Heart right ventricle (tissue), 16 donors: ENCODE data around the gene ZNF750. TPM values are rescaled to one million over a fixed set of nuclear protein-coding genes. Genes with fewer than 3 reads are reported as not detected.

Experiments used
- ATAC-seq, 8 donors: fragments of 200-7000 bp; cut with Tn5 transposase; one replicate each; pipeline ENCODE4 v1.9.1; 2020; ENCODE audit warnings: mild to moderate bottlenecking in 8 of 8, moderate library complexity in 8 of 8, moderate number of reproducible peaks in 1 of 8
- DNase-seq, 2 donors: peaks; one replicate each; pipeline ENCODE4 v3.0.0-alpha.2; 2020
- H3K27ac ChIP-seq, 10 donors: fragments of 200-600 bp; sonication (generic) in 2 of 10; one replicate each; pipeline versions ENCODE4 v1.5.0 to v1.8.0; 2020 to 2022; ENCODE audit warnings: mild to moderate bottlenecking in 3 of 10
- H3K27me3 ChIP-seq, 7 donors: fragments of 200-600 bp; one replicate each; pipeline ENCODE4 v1.8.0; 2021 to 2022; ENCODE audit warnings: mild to moderate bottlenecking in 2 of 7
- H3K36me3 ChIP-seq, 9 donors: fragments of 200-600 bp; sonication (generic) in 1 of 9; one replicate each; pipeline versions ENCODE4 v1.5.0 to v1.8.0; 2020 to 2022; ENCODE audit warnings: mild to moderate bottlenecking in 2 of 9
- H3K4me1 ChIP-seq, 9 donors: fragments of 200-600 bp; sonication (generic) in 1 of 9; one replicate each; pipeline versions ENCODE4 v1.5.0 to v1.8.0; 2020 to 2022; ENCODE audit warnings: mild to moderate bottlenecking in 4 of 9
- H3K4me3 ChIP-seq, 10 donors: fragments of 200-600 bp; sonication (generic) in 2 of 10; one replicate each; pipeline versions ENCODE4 v1.5.0 to v1.8.0; 2020 to 2022; ENCODE audit warnings: mild to moderate bottlenecking in 7 of 10, moderate library complexity in 2 of 10
- H3K9me3 ChIP-seq, 11 donors: fragments of 200-600 bp in 10 of 11; sonication (generic) in 2 of 11; one replicate each; pipeline versions ENCODE4 v1.5.0 to v1.8.0; 2013 to 2022; ENCODE audit warnings: mild to moderate bottlenecking in 2 of 11, control low read depth in 1 of 11, moderate library complexity in 1 of 11
- CTCF ChIP-seq, 9 donors: fragments of 200-600 bp; sonication (generic) in 2 of 9; IDR thresholded peaks; one replicate each; pipeline versions ENCODE4 v1.5.0 to v1.8.0; 2021 to 2022; ENCODE audit warnings: antibody characterized with exemption in 9 of 9, mild to moderate bottlenecking in 5 of 9, moderate library complexity in 1 of 9
- WGBS, 2 donors: extraction: QIAGEN DNeasy Blood & Tissue Kit; methylation state at CpG; one replicate each; pipeline ENCODE4 v1.1.7; 2013; ENCODE audit warnings: inconsistent platforms in 1 of 2; 5-methylcytosine and 5-hydroxymethylcytosine counted together
- intact Hi-C, 10 donors: fragments of 100-400 bp; cut with DNase I; formaldehyde crosslinking; loops; one replicate each; pipeline versions ENCODE4 v1.11.1 to v1.14.2; 2022
- polyA plus RNA-seq, 2 donors: library from polyadenylated mRNA; stranded (reverse); fragments of 200-250 nt; gene quantifications; one replicate each; pipeline ENCODE4 v1.2.3, GENCODE V29; 2013
- total RNA-seq, 10 donors: library from RNA; stranded (reverse); fragmentation: NEBNext Ultra II Directional in 3 of 10; extraction: Animal tissue kit (Norgen Biotek cat#: 25700) in 3 of 10; gene quantifications; one replicate each; pipeline versions ENCODE4 v1.2.1 to v1.2.4, GENCODE V29; 2021 to 2023
- donor health status: Arrhythmogenic right ventricular cardiomyopathy.
- donor health status: ischemic (EF 13 %, LVEDD 7.1; RV severe dilation, severe dysfunction).
- donor health status: healthy with polysubstance abuse.
- donor health status: DM: no; HTN: yes; CAD: no.
- donor health status: DM: no; HTN: no; CAD: no.
- donor health status: ischemic (EF 25% LVEDD 6.9; RV normal size, moderate dysfunction).
- donor health status: ischemic (EF 25% LVEDD 5.7; RV mildly dilated, moderate dysfunction).
- donor health status: healthy.
- donor health status: DM: yes; HTN: yes; CAD: no.
- donor health status: Ischemic cardiomyopathy.
- donor health status: ischemic (EF 35%, LVEDD 5.7; RV mildly dilated, moderate dysfunction).
- donor health status: nonischemic (EF 11% LVEDD 7.7; RV severe dilation, severe dysfunction).
- donor health status: DM: yes; HTN: yes; CAD: no.
- donor health status: PGD.
- donor health status: ischemic (EF 29% LVEDD 5.4; RV normal size, mild dysfunction).
- donor health status: nonischemic (EF 23%, LVEDD 6.1; RV moderate dilation, normal function).

The ZNF750 gene
- total and polyA plus RNA-seq, 12 donors = 0.11 to 0.20 (median 0.15) TPM; not detected in 7

GRCh38 chr17:82794781-82795482, 44.9 kb downstream of the ZNF750 start:
- ATAC-seq = peak; percentile 56 to 90 (median 80)
- peak overlapping the region; percentile 57 to 86 (median 72) for H3K27ac ChIP-seq

GRCh38 chr17:82793974-82794630, 45.7 kb downstream of the ZNF750 start:
- Histone ChIP-seq H3K9me3 (no peaks in the 10 kb centered on the region), H3K4me1 (peaks cover 0 to 29% (median 20%) of the 10 kb centered on the region in 9 donors), H3K27ac (peak overlapping the region in 6 of 10 donors; percentile 58 to 86 (median 70)), H3K36me3 (peaks cover 0 to 34% (median 0%) of the 10 kb centered on the region in 9 donors), H3K27me3 (no peaks in the 10 kb centered on the region), H3K4me3 (no peak overlapping the region)
- DNase-seq (no peak), ATAC-seq (no peak)
- WGBS, 2 donors = 76 to 77% methylated on average over 15 of the region's 15 CpGs
- TF ChIP-seq CTCF (IDR thresholded peaks at IDR 0.05) = no peak
- intact Hi-C loops = no loop called here

More at GRCh38 chr17:82794781-82795482, 44.9 kb downstream of the ZNF750 start:
- Histone ChIP-seq H3K27me3 (no peaks in the 10 kb centered on the region), H3K36me3 (peaks cover 0 to 41% (median 0%) of the 10 kb centered on the region in 9 donors), H3K4me3 (no peak overlapping the region), H3K9me3 (no peaks in the 10 kb centered on the region), H3K4me1 (peaks cover 0 to 28% (median 20%) of the 10 kb centered on the region in 9 donors)
- WGBS, 2 donors = 58 to 66% methylated on average over 18 of the region's 18 CpGs
- intact Hi-C loops = loop anchor here in 1 of 10 donors (5.0 kb wide), 1 partner anchor 37 kb away; no protein-coding TSS in a partner anchor
- peak in 1 of 2 donors; percentile 49 for DNase-seq
- TF ChIP-seq CTCF (IDR thresholded peaks at IDR 0.05) = no peak

GRCh38 chr17:82791532-82791931, 48.3 kb downstream of the ZNF750 start:
- no peak for DNase-seq
- peaks cover 0 to 15% (median 0%) of the 10 kb centered on the region in 9 donors for H3K36me3 ChIP-seq
- H3K27me3 ChIP-seq = no peaks in the 10 kb centered on the region
- WGBS, 2 donors = 78 to 83% methylated on average over 12 of the region's 12 CpGs
- intact Hi-C loops = no loop called here
- no peak overlapping the region for H3K27ac ChIP-seq
- peaks cover 0 to 41% (median 20%) of the 10 kb centered on the region in 9 donors for H3K4me1 ChIP-seq
- no peak for TF ChIP-seq CTCF (IDR thresholded peaks at IDR 0.05)
- no peak overlapping the region for H3K4me3 ChIP-seq
- H3K9me3 ChIP-seq = no peaks in the 10 kb centered on the region
- no peak for ATAC-seq

GRCh38 chr17:82790391-82790790, 49.4 kb downstream of the ZNF750 start:
- no peaks in the 10 kb centered on the region for H3K9me3 ChIP-seq
- DNase-seq = no peak
- 96% methylated on average over 13 of the region's 13 CpGs for WGBS, 2 donors

More at GRCh38 chr17:82790391-82790790, 49.4 kb downstream of the ZNF750 start:
- intact Hi-C loops = no loop called here
- no peaks in the 10 kb centered on the region for H3K27me3 ChIP-seq
- H3K4me1 ChIP-seq = peaks cover 0 to 33% (median 14%) of the 10 kb centered on the region in 9 donors
- ATAC-seq = no peak
- peaks cover 0 to 9% (median 0%) of the 10 kb centered on the region in 9 donors for H3K36me3 ChIP-seq
- no peak for TF ChIP-seq CTCF (IDR thresholded peaks at IDR 0.05)
- no peak overlapping the region for H3K27ac ChIP-seq
- H3K4me3 ChIP-seq = no peak overlapping the region
